Stomach (tissue), 9 donors: ENCODE measurements around the gene SUN5. TPM values are rescaled to one million over a fixed set of nuclear protein-coding genes. Genes with fewer than 3 reads are reported as not detected.

Experiments
- DNase-seq, 2 donors: peaks; one replicate each; pipeline versions ENCODE4 v3.0.0 to v3.0.0-alpha.2; 2013 to 2019
- H3K27ac ChIP-seq, 5 donors: fragments of 200-600 bp in 4 of 5; sonication (generic) in 4 of 5; one replicate each; pipeline ENCODE4 v1.5.1; 2013 to 2019; ENCODE audit warnings: mild to moderate bottlenecking in 1 of 5, moderate library complexity in 1 of 5
- H3K27me3 ChIP-seq, 3 donors: fragments of 200-600 bp; sonication (generic); one replicate each; pipeline ENCODE4 v1.5.1; 2017 to 2019; ENCODE audit warnings: mixed run types in 1 of 3
- H3K36me3 ChIP-seq, 4 donors: fragments of 200-600 bp; sonication (generic); 1 replicate in 3 of 4; 2 replicates in 1 of 4; pipeline ENCODE4 v1.5.1; 2016 to 2019
- H3K4me1 ChIP-seq, 4 donors: fragments of 200-600 bp; sonication (generic); one replicate each; pipeline ENCODE4 v1.5.1; 2016 to 2019
- H3K4me3 ChIP-seq, 4 donors: fragments of 200-600 bp; sonication (generic) in 3 of 4; one replicate each; pipeline ENCODE4 v1.5.1; 2016 to 2019; ENCODE audit warnings: mild to moderate bottlenecking in 1 of 4
- H3K9me3 ChIP-seq, 4 donors: fragments of 200-600 bp; sonication (generic); one replicate each; pipeline ENCODE4 v1.5.1; 2016 to 2019
- EP300 ChIP-seq: sonication (generic); formaldehyde crosslinking; IDR thresholded peaks from one replicate; pipeline ENCODE4 v1.6.1; 2017; ENCODE audit warnings: antibody characterized with exemption
- POLR2A ChIP-seq, 4 donors: fragments of 450-650 bp; IDR thresholded peaks; one replicate each; pipeline ENCODE4 v1.6.1; 2016; ENCODE audit warnings: antibody characterized with exemption in 4 of 4, control low read depth in 2 of 4, mild to moderate bottlenecking in 1 of 4, moderate library complexity in 1 of 4
- POLR2AphosphoS5 ChIP-seq, 3 donors: sonication (generic); formaldehyde crosslinking; IDR thresholded peaks; one replicate each; pipeline ENCODE4 v1.6.1; 2016; ENCODE audit warnings: antibody characterized with exemption in 3 of 3
- WGBS, 5 donors: extraction: QIAGEN DNeasy Blood & Tissue Kit in 3 of 5; methylation state at CpG; one replicate each; pipeline versions ENCODE4 v1.1.5 to v1.1.7; 2013 to 2018; 5-methylcytosine and 5-hydroxymethylcytosine counted together
- intact Hi-C: fragments of 100-400 bp; cut with DNase I; formaldehyde crosslinking; loops from one replicate; pipeline ENCODE4 v1.15.1; 2023; ENCODE audit warnings: low total_unique reads
- polyA plus RNA-seq, 3 donors: library from polyadenylated mRNA; stranded (reverse); fragments of 200-250 nt; gene quantifications; one replicate each; pipeline ENCODE4 v1.2.3, GENCODE V29; 2013
- total RNA-seq, 5 donors: library from RNA; depleted of rRNA; stranded (reverse); fragments of >200 nt; gene quantifications; one replicate each; pipeline versions ENCODE4 v1.1.0 to v1.2.3, GENCODE V29; 2014 to 2016
- TF ChIP-seq, protein P1 (sequence below), 7 experiments: fragments of 450-650 bp in 4 of 7; fragments of 200-600 bp in 3 of 7; sonication (generic) in 3 of 7; IDR thresholded peaks; one replicate each; pipeline ENCODE4 v1.5.1; 2016 to 2019; ENCODE audit warnings: antibody characterized with exemption in 7 of 7, control low read depth in 2 of 7, mild to moderate bottlenecking in 1 of 7
- donor health status: healthy with polysubstance abuse.
- donor health status: Bipolar disorder and iron deficiency.
- donor health status: healthy.

SUN5 gene
- total and polyA plus RNA-seq, 8 donors, result not detected

DNA sequence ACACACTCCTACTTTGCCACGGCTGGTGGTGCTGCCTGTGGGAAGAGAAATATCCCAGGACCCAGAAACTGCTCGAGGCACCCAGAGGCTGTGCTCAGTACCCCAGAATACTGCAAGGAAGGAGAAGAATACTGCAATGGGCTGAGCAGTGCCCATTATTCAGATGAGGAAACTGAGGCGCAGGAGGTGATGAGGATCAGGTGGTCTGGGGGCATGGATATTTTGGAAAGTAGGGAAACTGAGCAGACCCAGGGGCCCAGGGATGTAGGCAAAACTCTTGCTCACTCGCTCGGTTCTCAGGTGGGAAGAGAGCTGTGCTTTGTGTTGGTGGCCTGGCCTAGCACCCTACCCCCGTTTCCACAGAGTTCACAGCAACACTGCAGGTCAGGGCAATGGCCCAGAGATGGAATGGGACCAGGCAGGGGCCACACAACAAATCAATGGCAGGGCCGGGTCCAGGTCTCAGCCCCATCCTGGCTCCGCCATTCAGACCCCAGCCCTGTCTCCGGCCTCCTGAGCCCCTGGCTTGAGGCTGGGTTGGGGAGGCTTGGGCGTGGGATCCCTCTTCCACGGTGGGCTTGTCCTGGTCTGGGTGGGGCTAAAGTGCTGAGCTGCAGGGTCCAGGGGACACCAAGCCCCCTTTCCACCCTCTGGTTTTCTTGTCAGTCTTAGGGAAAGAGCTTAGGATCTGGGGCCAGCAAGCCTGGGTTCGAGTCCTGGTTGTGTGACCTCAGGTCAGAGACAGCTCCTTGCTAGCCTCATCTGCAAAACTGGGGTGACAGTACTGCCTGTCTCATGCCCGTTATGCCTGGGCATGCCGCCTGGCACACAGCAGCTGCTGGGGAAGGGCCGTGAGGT, 33.9 kb downstream of the SUN5 start:
- H3K27me3 ChIP-seq, result peaks cover 0 to 3% (median 0%) of the 10 kb centered on the region in 3 donors
- no peak for TF ChIP-seq EP300
- no peak for TF ChIP-seq POLR2A (IDR thresholded peaks at IDR 0.05)
- TF ChIP-seq POLR2AphosphoS5 (IDR thresholded peaks at IDR 0.05), result no peak
- TF ChIP-seq, protein P1, sequence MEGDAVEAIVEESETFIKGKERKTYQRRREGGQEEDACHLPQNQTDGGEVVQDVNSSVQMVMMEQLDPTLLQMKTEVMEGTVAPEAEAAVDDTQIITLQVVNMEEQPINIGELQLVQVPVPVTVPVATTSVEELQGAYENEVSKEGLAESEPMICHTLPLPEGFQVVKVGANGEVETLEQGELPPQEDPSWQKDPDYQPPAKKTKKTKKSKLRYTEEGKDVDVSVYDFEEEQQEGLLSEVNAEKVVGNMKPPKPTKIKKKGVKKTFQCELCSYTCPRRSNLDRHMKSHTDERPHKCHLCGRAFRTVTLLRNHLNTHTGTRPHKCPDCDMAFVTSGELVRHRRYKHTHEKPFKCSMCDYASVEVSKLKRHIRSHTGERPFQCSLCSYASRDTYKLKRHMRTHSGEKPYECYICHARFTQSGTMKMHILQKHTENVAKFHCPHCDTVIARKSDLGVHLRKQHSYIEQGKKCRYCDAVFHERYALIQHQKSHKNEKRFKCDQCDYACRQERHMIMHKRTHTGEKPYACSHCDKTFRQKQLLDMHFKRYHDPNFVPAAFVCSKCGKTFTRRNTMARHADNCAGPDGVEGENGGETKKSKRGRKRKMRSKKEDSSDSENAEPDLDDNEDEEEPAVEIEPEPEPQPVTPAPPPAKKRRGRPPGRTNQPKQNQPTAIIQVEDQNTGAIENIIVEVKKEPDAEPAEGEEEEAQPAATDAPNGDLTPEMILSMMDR (IDR thresholded peaks at IDR 0.05), result no peak
- 87 to 93% (median 92%) methylated on average over 12 to 15 of the region's 15 CpGs for WGBS, 5 donors
- no peaks in the 10 kb centered on the region for H3K36me3 ChIP-seq
- no peak for DNase-seq
- peaks cover 3 to 26% (median 6%) of the 10 kb centered on the region in 4 donors for H3K4me1 ChIP-seq
- no peaks in the 10 kb centered on the region for H3K9me3 ChIP-seq
- intact Hi-C loops, result no loop called here
- H3K4me3 ChIP-seq, result no peak overlapping the region
- peak overlapping the region in 3 of 5 donors; percentile 25 to 62 (median 38) for H3K27ac ChIP-seq

GRCh38 chr20:32969356-32970114, 34.7 kb downstream of the SUN5 start:
- TF ChIP-seq POLR2A (IDR thresholded peaks at IDR 0.05), result no peak
- no peak for TF ChIP-seq EP300
- TF ChIP-seq, protein P1 (IDR thresholded peaks at IDR 0.05), result no peak
- TF ChIP-seq POLR2AphosphoS5 (IDR thresholded peaks at IDR 0.05), result no peak
- Histone ChIP-seq H3K4me1 (peaks cover 3 to 26% (median 6%) of the 10 kb centered on the region in 4 donors), H3K9me3 (no peaks in the 10 kb centered on the region), H3K4me3 (no peak overlapping the region), H3K27me3 (peaks cover 0 to 3% (median 0%) of the 10 kb centered on the region in 3 donors), H3K27ac (peak overlapping the region in 1 of 5 donors; percentile 5), H3K36me3 (no peaks in the 10 kb centered on the region)
- DNase-seq, result no peak
- intact Hi-C loops, result no loop called here
- 64 to 81% (median 72%) methylated on average over 10 to 13 of the region's 13 CpGs for WGBS, 5 donors

DNA sequence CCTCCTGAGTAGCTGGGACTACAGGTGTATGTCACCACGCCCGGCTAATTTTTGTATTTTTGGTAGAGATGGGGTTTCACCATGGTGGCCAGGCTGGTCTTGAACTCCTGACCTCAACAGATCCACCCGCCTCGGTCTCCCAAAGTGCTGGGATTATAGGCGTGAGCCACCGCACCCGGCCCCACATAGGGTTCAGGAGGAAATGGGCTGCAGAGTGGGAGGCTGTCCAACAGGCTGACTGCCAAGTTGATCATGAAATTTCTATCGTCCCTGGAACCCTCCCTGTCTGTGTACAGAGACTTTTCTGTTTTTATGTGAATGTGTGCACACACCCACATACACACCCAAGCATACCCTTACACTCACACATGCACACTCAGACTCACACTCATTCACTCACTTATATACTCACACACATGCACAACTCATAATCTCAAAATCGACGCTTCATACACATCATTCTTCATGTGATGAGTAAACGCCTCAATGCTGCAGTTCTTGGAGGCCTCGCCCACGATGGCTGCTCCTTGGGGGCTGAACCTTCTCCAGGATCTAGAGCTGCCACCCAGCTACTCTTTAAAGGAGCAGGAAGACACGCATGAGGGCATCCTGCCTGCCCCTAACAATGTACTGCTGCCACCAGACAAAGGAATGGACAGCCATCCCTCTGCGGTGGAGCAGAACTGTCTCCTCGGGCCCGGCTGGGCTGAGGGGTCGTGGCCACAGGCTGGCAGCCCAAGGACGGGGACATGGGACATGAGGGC, 35.6 kb downstream of the SUN5 start:
- peaks cover 3 to 26% (median 6%) of the 10 kb centered on the region in 4 donors for H3K4me1 ChIP-seq
- no peaks in the 10 kb centered on the region for H3K9me3 ChIP-seq
- 58 to 63% (median 59%) methylated on average over 15 to 19 of the region's 19 CpGs for WGBS, 5 donors
- peaks cover 0 to 3% (median 0%) of the 10 kb centered on the region in 3 donors for H3K27me3 ChIP-seq
- no peaks in the 10 kb centered on the region for H3K36me3 ChIP-seq
- intact Hi-C loops, result no loop called here
- TF ChIP-seq EP300 (no peak), POLR2A (IDR thresholded peaks at IDR 0.05) (no peak), POLR2AphosphoS5 (IDR thresholded peaks at IDR 0.05) (no peak)
- TF ChIP-seq, protein P1 (IDR thresholded peaks at IDR 0.05), result no peak
- DNase-seq, result no peak
- no peak overlapping the region for H3K4me3 ChIP-seq
- no peak overlapping the region for H3K27ac ChIP-seq
